ENCODE results near the gene ERN1.

DNA sequence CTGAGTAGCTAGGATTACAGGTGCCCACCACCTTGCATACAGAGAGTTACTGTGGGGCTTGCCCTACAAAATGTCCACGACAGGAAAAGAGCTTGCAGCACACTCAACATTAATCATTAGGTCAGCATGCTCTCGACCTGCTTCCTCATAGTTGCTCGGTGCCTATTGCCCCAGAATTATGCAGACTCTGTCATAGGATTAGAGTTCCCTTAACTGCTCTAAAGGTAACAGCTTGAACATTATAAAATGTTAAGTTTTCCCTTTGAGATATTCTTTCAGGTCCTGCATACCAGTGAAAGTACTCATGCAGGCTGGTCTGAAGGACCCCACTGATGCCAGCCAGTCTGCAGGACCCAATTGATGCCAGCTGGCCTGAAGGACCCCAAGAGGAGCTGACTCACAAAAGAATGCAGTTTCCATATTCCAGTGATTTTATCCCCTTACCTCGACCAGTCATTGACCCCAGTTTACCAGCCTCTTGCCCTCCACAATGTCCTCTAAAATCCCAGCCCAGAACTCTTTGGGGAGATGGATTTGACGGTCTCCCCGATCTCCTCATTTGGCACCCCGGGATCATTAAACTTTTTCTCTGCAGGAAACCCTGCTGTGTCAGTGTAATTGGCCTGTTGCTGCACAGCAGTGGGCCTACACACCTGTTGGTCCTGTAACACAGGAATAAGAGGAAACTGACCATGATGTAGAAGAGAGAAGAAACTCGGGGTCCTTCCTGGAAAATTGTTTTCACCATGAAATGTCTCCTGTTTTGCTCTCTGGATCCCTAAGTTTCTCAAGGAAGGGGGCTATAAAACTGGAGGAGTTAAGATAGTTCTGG, 120.2 kb downstream of the ERN1 start:
- TF ChIP-seq POLR2AphosphoS5 (IDR thresholded peaks at IDR 0.05; ENCODE audit: borderline replicate concordance, low read depth, low read length) = no peak
- no peak for TF ChIP-seq EZH2 (IDR thresholded peaks at IDR 0.05)
